Measurements from ENCODE around the gene ASCL3.
"Not testable (repeated sequence)": the region's sequence is repeated elsewhere in the genome, so short reads cannot be mapped to it uniquely, and the experiment has no call there.

Gene ASCL3, protein sequence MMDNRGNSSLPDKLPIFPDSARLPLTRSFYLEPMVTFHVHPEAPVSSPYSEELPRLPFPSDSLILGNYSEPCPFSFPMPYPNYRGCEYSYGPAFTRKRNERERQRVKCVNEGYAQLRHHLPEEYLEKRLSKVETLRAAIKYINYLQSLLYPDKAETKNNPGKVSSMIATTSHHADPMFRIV

DNA sequence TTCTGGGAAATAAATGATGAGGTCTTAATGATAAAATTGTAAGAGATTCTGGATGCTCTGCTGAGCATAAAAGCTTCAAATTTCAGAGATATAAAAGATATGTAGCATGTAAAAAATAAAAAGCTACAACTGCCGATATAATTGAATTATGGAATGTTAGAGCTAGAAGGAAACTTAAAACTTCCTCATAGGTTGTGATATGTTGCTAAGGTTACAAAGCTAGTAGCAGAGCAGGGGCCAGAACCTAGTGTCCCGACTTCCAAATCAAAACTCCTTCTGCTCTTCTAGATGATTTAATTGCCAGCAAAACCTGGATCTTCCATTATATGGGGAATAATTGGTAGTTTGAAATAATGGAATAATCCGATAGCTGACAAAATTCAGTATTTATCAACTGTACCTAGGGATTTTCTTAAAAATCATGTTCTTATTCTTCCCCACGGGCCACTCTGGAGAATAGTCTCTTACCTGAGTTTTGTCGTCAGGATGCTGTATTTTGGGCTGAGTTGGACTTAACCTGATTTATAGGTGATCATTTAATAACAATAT is at the start of gene ASCL3:
Gene ASCL3 (minus strand): TSS at position 499 of the 549 bp plus-strand sequence. CDS start 4,855 bp downstream, outside the sequence.
- no peak for DNase-seq

DNA sequence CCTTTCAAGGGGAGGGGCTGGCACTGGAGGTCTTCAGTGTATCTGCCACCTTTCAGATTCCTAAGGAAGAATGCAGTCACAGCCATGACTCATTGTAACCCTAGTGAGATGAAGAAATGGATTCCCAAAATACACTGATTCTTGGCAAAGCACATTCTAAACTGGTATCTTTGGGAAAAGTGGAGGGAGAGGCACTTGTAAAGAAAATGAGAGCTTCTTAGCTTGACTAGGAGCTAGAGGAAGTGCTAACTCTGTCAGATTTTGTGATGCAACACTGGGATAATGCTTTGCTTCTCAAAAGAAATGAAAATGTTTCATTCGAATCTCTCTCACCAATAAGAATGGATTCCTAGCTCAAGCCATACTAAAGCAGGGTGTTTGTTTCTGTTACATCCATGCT is 46.6 kb upstream of the ASCL3 start:
- no peak for DNase-seq

DNA sequence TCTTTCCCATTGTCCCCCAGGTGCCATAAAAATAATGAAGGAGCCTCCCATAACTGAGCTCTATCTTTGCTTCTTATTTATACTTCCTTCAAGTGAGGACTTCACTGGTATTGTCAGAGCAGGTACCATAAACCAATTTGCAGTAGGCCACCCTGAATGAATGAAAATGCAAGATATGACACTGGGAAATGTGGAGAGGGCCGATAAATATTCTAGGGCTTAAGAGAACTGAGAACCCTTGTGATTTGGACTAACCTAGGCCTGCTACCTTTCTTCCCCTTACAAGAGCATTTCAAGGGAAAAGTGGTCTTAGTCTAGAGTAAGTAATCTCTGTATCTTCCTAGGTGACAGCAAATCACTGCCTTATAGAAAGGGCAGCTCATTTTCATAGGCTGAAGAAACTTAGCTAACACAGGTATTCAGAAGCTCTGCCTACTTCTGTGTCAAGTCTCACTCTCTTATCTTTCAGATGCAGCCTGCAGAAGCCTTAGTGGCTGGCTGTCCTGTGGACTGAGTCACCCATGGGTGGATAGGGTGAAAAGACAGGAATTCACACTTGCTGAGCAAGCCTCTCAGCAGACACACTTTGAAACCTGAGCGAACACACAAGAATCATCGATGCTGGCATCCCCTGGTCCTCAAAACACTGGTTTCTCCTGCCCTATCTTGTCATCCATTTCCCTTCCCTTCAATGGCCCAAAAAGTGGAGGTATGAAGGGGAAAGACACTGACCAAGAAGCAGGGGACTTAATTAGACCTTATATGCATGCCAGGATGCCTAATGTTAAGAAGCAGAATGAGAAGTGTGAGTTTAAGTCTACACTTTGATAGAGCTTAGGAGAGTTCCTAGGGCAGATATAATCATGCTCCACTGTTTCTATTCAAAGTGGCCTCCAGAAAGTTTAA is 45.8 kb upstream of the ASCL3 start:
- no peak for DNase-seq

DNA sequence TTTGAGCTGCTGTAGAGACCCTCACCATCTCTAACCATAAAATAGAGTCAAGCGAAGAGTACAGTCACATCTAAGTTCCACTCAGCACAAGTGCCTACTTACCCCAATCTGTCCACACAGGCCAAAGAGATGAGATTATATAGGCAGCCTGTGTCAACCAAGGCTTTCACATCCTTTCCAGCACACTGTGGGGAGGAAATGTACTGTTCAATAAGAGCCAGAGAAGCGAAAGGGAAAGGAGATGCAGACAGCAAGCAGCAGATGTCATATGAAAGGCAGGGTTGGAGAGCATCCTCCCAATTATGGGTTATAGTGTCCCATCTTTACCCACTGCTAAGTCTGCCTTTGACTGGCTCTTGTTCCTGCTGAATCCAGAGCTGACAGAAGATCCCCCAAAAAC is 44.6 kb upstream of the ASCL3 start:
- no peak for DNase-seq

DNA sequence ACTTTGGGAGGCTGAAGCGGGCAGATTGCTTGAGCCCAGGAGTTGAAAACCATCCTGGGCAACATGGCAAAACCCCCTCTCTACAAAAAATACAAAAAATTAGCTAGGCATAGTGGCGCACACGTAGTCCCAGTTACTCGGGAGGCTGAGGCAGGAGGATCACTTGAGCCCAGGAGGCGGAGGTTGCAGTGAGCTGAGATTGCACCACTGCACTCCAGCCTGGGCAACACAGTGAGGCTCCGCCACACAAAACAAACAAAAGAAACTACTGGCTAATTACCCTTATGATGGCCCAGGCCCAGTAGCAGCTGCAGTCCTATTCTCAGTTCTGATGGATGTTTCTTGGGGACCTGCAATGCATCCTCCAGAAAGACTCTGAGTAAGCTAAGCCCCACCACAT is 44.0 kb upstream of the ASCL3 start:
- not testable (repeated sequence) for DNase-seq

DNA sequence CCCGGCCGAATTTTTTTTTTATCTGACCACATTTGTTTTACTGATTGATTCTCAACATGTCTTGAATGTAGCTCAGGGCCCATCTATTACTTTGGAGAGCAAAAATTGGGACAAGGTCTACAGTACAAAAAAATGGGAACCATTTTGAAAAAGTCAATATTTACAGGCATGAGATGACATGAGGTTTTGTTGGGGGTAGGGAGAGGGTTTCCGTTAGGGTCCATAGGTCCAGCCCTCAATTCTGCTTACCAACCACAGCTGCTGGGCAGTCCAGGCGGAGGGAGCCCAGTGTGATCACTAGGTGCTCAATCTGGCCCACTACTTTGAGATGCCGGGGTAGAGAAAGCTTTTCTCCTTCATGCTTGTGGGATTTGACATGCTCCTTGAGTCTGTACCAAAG is 42.6 kb upstream of the ASCL3 start:
- DNase-seq: no peak

DNA sequence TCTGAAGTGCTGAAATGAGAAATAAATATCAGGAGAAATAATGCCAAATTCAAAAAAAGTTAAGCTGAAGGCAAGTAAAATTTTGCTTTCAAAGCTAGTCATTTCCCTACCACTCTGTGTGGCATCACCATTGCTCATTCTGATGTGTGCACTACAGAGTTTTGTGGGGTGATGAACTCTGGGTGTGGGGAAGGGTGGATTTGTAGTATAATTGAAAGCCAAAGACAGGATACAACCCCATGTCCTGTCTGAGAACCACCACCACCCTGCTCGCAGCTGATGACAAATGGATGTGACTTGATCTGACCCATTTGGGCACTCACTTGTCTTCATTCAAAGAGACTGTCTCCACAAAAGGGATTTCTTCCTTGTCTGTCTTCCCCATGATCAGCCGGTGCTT is 40.7 kb upstream of the ASCL3 start:
- no peak for DNase-seq

DNA sequence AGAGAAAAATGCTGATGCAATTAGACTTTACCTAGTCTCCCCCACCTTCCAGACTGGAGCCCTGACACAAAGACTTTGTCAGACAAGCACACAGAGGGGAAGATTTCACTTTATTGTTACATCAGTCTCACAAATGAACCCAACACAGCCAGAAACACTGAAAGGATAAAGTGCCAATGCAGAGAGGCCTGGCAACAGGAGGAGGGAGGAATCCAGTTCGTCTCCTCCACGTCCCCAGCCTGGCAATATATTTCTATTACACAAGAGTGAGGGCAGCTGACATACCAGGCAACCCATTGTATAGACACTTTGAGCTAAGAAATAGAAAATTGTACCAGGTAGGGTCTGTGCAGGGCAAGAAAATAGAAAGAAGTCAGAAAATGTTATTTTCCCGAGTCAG is 37.7 kb upstream of the ASCL3 start:
- DNase-seq: no peak

DNA sequence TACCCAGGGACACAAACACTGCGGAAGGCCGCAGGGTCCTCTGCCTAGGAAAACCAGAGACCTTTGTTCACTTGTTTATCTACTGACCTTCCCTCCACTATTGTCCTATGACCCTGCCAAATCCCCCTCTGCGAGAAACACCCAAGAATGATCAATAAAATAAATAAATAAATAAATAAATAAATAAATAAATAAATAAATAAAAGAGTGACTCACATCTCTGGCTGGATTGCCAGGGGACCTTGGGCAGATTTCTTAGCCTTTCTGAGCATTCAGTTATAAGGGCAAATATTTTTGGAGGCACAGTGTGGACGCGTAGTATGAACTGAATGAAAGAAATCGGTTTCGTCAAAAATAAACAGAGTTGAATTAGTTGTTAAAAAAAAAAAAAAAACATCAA is 36.5 kb upstream of the ASCL3 start:
- DNase-seq: not testable (repeated sequence)

DNA sequence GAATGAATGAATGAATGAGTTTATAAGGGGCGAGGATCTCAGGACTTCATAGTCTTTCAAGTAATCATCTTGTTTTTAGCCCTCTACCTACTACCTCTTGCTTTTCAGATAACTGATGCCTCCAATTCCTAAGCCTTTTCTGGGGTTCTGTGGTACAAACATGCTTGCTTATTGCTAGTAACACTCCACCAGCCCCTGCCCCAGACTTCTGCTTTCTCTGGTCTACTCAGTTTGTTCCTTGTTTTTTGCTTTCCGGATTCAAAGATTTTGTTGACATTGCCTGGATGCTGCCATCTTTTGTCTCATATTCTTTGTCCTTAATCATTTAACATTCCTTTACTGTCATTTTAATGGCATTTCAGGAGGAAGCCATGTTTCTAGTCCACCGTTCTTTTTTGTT is 30.3 kb upstream of the ASCL3 start:
- DNase-seq: no peak

DNA sequence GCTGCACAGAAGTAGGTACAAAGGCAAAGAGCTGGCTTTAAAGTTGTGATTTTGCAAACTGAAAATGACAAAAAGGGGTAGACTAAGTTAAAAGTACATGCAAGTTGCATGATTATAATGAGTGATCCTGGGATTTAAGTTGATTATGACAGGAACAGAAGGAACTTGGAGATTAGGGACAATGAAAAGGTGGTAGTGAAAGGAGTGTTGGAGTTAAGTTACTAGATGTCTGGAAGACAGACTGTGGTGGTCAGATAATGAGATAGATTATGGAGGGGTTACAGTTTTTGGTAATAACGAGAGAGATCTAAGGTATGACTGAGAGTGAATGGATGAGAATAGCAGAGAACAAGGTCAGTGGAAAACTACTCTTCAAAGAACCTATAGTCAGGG is 29.1 kb upstream of the ASCL3 start:
- no peak for DNase-seq

DNA sequence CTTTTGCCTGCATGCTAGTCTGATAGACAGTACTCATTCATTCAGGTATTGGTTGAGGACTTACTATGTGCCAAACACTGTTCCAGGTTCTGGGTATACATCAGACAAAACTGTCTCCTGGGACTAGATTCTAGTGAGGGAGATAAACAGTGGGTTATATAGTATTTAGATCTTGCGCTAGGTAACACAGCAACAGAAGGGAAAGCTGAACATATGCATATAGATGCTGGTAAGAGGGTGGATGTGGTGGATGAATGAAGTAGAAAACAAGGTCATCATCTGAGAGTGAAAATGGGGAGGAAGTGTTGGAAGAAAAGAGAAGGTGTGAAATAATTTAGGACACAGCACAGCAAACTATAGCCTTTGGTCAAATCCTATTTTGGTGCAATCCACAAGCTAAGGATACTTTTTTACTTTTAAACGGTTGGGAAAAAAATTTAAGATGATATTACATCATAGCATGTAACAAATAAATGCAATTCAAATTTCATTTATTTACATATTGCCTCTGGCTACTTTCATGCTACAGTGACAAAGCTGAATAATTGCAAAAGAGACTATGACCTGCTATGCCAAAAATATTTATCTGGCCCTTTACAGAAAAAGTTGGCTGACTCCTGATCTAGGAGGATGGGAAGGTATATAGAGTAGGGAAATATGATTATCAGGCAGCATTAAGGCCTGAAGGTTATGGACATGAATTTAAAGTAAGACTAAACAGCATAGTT is 28.5 kb upstream of the ASCL3 start:
- DNase-seq: no peak

DNA sequence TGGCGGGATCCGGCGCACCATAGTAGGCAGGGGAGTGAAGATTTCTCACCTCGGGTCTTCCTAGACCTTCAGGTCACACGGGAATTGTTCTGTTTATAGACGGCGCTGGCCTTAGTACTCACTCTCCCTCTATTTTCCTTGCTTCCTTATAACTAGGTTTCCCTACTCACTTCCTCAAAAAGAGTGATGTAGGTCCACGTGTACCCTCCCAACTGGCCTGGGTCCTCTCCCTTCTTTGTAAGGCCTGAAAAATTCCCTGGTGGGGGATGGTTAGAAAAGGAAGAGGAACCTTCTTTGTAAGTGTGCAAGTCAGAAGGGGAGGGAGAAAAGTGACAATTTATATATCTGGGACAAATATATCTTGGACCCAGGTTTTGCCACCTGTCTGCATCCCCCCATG is 24.4 kb upstream of the ASCL3 start:
- no peak for DNase-seq

DNA sequence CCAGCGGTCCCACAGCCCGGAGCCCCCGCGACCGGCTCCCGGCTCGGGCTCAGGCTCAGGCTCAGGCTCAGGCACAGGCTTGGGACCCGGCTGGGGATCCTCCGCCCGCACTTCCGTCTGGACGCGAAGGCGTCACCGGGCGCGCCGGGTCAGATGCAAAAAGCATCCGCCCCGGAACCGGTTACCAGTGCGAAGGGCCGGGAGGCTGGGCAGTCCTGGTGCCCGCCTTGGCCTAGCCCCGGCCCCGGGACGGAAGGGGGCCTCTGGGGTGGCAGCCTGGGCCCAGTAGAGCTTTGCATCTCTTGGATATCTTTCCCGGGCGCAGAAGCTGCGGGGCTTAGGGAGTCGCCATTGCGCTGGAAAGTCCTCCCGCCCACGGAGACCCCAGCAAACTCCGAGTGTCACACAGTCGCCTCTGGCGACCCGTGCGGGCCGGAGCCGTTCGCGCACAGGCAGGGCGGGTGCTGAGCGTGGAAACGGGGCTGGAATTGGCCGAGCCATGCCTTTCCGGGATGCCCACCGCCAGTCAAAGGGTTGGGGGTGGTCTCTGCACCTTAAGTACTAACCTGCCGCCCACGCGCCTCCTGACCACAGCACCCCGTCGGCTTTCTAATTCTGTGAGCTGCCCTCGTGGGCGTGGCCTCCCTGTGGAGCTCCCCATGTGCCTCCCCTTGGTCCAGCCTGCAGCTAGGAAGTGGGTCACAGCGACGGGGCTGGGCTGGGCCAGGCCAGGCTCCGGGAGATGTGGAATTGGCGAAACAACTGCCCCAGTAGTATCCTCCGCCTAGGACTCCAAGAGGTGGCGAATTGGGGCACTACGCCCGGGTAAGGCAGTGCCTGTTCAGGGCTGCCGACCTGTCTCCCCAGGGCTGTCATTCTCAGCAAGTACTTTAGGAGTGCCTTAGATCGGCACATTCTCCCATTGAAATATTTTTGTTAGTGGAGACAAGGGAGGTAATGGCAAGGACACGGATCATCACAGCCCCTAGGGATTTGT is 21.8 kb upstream of the ASCL3 start, which contains the start of gene TMEM9B:
Gene TMEM9B (minus strand): TSS at position 119 of the 997 bp plus-strand sequence. CDS start 129 bp downstream, outside the sequence.
- peak; percentile 77 for DNase-seq

DNA sequence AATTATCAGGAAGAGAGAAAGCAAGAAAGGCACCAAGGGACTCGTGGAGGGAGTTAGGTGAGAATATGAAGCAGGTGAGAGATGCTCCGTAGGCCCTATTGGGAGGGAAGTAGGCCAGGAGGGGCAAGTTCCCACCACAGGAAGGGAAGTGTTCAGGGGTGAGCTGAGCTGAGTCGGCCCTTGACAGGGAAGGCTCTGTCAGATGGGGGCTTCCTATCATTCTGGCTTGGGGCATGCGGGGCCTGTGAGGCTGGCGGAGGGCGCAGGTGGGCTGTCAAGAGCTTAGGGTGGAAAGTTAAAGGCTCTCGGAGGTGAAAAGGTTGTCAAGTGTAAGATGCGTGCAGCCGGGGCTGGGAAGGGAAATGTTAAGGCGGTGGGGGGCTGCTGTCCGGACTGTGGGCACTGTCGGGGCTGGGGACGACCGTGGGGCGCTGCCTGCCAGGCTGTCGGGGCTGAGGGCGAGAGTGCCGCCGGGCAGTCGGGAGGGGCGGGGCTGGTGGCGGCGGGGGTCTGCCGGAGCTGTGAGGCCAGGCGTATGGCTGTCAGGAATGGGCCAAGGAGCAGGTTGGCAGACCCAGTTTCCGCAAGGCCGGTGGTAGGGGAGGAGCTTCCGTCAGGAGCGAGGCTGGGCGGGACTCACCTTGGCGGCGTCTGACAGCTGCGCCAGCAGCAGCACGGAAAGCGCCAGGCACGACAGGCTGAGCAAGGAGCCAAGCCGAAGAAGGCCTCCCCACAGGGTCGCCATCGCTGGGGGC is 20.9 kb upstream of the ASCL3 start:
- DNase-seq: peak; percentile 79

DNA sequence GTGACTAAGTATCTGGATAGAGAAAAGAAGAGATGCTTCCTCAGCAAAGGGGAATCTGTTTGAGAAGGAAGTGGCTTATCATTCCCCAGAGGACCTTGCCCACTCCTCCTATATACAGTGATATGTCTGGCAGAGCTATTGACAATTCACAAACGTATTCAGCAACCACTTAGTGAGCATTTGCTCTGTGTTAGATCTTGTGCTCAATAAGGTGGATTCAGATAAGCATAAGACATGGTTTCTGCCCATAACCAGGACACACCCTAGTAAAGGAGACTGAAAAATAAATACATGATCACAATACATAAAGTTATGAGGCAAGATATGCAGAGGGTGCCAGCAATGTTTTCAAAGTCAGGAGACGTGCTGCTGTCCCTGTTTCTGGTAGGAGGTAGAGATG is 20.0 kb upstream of the ASCL3 start:
- no peak for DNase-seq

DNA sequence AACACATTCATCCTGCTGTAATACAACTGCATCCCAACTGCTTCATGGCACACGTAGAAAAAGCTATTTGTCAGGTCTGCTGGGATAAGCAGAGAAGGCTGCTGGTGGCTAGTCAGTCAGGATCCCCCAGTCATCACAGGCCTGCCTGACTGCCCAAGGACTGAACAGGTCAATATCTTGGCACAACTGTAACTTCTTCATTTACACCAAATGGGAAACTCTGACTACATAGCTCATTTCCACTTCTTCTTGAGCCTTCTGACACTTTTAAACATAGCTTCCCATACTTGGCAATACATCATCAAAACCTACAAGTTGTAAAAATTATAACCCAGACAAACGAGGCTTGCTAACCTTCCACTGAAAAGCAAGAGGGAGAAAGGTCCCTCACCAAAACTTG is 18.6 kb upstream of the ASCL3 start:
- no peak for DNase-seq

DNA sequence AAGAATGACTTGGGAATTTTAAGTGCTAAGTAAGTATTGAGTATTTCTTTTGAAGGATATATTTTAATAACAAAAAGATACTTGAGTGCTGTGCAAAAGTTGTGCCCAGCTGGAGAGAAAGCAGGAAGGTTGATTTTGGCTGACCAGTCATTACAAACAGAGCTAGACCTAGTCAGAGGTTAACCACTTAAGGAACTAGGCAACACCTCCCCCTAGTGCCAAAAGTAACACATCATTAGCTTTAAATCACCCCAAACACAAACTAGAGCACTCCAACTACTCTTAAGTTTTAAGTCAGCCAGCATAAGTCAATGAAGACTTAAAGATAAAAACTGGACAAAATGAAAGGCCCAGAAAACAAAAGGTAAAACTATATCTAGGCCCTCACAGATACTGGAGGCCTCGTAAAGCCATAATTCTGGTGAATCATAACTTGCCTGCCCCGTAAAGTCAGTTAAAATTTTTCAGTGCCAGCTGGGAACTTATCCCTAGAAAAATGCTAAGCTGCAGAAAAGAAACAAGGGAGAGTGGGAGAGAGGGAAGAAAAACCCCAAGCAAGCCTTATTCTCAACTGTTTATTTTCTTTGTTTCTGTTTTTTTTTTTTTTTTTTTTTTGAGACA is 16.8 kb upstream of the ASCL3 start:
- DNase-seq: peak; percentile 59

DNA sequence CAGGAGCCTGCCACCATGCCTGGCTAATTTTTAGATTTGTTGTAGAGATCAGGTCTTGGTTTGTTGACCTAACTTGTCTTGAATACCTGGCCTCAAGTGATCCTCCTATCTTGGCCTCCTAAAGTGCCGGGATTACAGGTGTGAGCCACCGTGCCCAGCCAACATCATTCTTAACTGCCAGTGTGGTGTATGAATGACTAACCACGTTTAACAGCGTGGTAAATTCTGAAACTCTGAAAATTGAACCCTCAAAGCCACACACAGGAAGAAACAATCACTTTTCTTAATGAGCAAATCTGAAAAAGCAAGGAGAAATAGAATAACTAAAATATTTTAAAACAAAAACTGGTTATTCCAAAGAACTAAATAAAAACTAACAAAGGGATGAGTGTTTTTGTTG is 14.0 kb upstream of the ASCL3 start:
- DNase-seq: no peak

DNA sequence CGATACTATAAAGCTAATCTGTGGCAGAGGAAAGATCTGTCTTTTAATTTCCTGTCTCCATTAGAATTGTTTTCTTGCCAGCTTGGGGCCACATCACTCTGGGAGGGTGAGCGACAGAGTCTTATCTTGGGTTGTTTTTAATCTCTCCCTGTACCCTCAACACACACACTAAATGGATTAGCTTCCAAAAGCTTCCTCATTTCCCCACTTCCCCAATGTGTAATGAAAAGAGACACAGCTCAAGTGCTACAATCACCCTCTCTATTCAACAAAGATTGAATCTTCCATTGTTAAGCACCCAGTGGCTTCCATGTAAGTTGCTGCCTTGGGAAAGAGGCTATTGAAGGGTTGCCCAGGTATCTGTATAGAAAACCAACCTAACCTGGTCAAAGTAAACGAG is 6.1 kb upstream of the ASCL3 start:
- DNase-seq: no peak
